CD4-positive, alpha-beta T cell treated with Interleukin-4 for 4 hours (primary cell): ENCODE measurements around the gene FOXL3.
A peak's percentile ranks its signal among the peaks of the same experiment; 100 is the strongest.
"Not testable (repeated sequence)": the region's sequence is repeated elsewhere in the genome, so short reads cannot be mapped to it uniquely, and the experiment has no call there.

Experiments used
- DNase-seq: peaks from one replicate; pipeline ENCODE4 v3.0.0-alpha.2; 2020

Gene FOXL3

GRCh38 chr7:326809-327232, 36.9 kb downstream of the FOXL3 start:
- no peak for DNase-seq

GRCh38 chr7:327233-327931, 37.4 kb downstream of the FOXL3 start:
- DNase-seq: no peak

- DNase-seq: no peak
These were observed 38.2 kb downstream of the FOXL3 start for GRCh38 chr7:327991-328702.

- no peak for DNase-seq
These were observed 39.8 kb downstream of the FOXL3 start for GRCh38 chr7:329691-330281.

GRCh38 chr7:330511-331230, 40.7 kb downstream of the FOXL3 start:
- no peak for DNase-seq

- DNase-seq: no peak
These were observed 42.1 kb downstream of the FOXL3 start for GRCh38 chr7:332020-332517.

GRCh38 chr7:332646-333392, 42.8 kb downstream of the FOXL3 start:
- DNase-seq: peak; percentile 70

GRCh38 chr7:333393-333764, 43.4 kb downstream of the FOXL3 start:
- DNase-seq: no peak

- no peak for DNase-seq
These were observed 44.8 kb downstream of the FOXL3 start for GRCh38 chr7:334618-335357.

- DNase-seq: no peak
These were observed 45.6 kb downstream of the FOXL3 start for GRCh38 chr7:335358-336148.

GRCh38 chr7:336149-336533, 46.2 kb downstream of the FOXL3 start:
- DNase-seq: not testable (repeated sequence)

- no peak for DNase-seq
These were observed 47.0 kb downstream of the FOXL3 start for GRCh38 chr7:336810-337566.

GRCh38 chr7:337567-337951, 47.6 kb downstream of the FOXL3 start:
- no peak for DNase-seq

GRCh38 chr7:338295-339061, 48.5 kb downstream of the FOXL3 start:
- no peak for DNase-seq

- no peak for DNase-seq
These were observed 49.0 kb downstream of the FOXL3 start for GRCh38 chr7:339062-339342.

GRCh38 chr7:339696-340095, 49.7 kb downstream of the FOXL3 start:
- DNase-seq: no peak

- DNase-seq: no peak
These were observed 50.4 kb downstream of the FOXL3 start for GRCh38 chr7:340200-340937.
